ENCODE data around the gene CCPG1. TPM values are rescaled to one million over a fixed set of nuclear protein-coding genes. Genes with fewer than 3 reads are reported as not detected.

Gene CCPG1
- total RNA-seq, 1 donor from 2014 or later = 12.5 TPM

DNA sequence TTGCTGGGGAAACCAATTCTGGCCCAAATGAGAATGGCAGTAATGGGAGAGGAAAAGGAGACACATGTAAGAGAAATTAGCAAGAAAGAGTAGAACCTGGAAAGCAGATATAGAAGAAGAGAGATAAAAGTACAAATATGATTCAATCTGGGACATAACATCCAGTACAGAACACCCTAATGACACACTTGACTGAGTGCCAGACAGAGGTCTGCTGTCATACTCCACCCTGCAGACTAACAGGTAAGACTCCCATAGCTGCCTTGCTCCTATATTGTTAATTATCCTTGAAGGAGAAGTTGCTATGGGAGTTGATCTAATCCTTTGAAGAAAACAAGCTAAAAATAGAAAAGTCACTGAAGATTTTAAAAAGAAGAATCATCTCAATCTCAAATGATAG, 21.1 kb downstream of the CCPG1 start:
- Histone ChIP-seq H3K9ac (ENCODE audit: low read depth in 1 of 3, low read length in 3 of 3) (no peak overlapping the region), H3K27me3 (ENCODE audit: control insufficient read depth in 3 of 3, insufficient read depth in 3 of 3, low read length in 3 of 3) (no peaks in the 10 kb centered on the region), H3K4me1 (ENCODE audit: control insufficient read depth in 3 of 3, insufficient read depth in 3 of 3, low read length in 3 of 3) (peaks cover 0 to 4% (median 0%) of the 10 kb centered on the region in 3 donors), H3K9me3 (ENCODE audit: control insufficient read depth in 3 of 3, low read length in 3 of 3) (no peaks in the 10 kb centered on the region), H3K36me3 (ENCODE audit: control insufficient read depth in 3 of 3, insufficient read depth in 3 of 3, low read length in 3 of 3) (peaks cover 10 to 24% (median 11%) of the 10 kb centered on the region in 3 donors), H3K4me3 (ENCODE audit: low read length in 3 of 3) (no peak overlapping the region), H3K27ac (ENCODE audit: low read depth, low read length) (no peak overlapping the region)

DNA sequence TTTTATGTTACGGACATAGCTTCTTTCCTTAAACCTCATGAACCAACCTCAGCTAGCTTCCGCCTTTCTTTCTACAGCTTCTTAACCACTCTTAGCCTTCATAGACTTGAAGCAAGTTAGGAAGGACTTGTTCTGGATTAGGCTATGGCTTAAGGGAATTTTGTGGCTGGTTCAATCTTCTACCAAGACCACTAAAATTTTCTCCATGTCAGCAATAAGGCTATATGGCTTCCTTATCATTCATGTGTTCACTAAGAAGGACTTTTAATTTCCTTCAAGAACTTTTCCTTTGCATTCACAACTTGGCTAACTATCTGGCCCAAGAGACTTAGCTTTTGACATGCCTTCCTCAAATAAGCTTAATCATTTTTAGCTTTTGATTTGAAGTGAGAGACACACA, 24.5 kb downstream of the CCPG1 start:
- H3K4me1 ChIP-seq (ENCODE audit: control insufficient read depth in 3 of 3, insufficient read depth in 3 of 3, low read length in 3 of 3) = peaks cover 0 to 3% (median 0%) of the 10 kb centered on the region in 3 donors
- no peak overlapping the region for H3K27ac ChIP-seq (ENCODE audit: low read depth, low read length)
- H3K9ac ChIP-seq (ENCODE audit: low read depth in 1 of 3, low read length in 3 of 3) = no peak overlapping the region
- peaks cover 13 to 29% (median 19%) of the 10 kb centered on the region in 3 donors for H3K36me3 ChIP-seq (ENCODE audit: control insufficient read depth in 3 of 3, insufficient read depth in 3 of 3, low read length in 3 of 3)
- no peak overlapping the region for H3K4me3 ChIP-seq (ENCODE audit: low read length in 3 of 3)
- H3K9me3 ChIP-seq (ENCODE audit: control insufficient read depth in 3 of 3, low read length in 3 of 3) = no peaks in the 10 kb centered on the region
- no peaks in the 10 kb centered on the region for H3K27me3 ChIP-seq (ENCODE audit: control insufficient read depth in 3 of 3, insufficient read depth in 3 of 3, low read length in 3 of 3)

DNA sequence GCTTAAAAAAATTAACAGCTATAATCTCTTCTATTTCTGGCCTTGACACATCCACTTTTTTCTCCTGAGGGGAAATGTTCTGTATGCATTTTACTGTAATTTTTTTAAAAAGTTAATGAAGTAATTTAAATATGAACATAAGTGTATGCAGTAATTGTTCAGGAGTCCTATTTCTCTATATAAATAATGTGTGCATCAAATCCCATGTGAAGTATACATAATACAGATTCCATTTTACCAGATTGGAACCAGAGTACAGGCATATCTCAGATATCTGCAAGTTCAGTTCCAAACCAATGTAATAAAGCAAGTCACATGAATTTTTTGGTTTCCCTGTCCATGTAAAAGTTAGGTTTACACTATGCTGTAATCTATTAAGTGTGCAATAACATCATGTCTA, 26.6 kb downstream of the CCPG1 start:
- Histone ChIP-seq H3K27me3 (ENCODE audit: control insufficient read depth in 3 of 3, insufficient read depth in 3 of 3, low read length in 3 of 3) (no peaks in the 10 kb centered on the region), H3K36me3 (ENCODE audit: control insufficient read depth in 3 of 3, insufficient read depth in 3 of 3, low read length in 3 of 3) (peaks cover 16 to 30% (median 30%) of the 10 kb centered on the region in 3 donors), H3K27ac (ENCODE audit: low read depth, low read length) (no peak overlapping the region), H3K4me1 (ENCODE audit: control insufficient read depth in 3 of 3, insufficient read depth in 3 of 3, low read length in 3 of 3) (no peaks in the 10 kb centered on the region), H3K9ac (ENCODE audit: low read depth in 1 of 3, low read length in 3 of 3) (no peak overlapping the region), H3K4me3 (ENCODE audit: low read length in 3 of 3) (no peak overlapping the region), H3K9me3 (ENCODE audit: control insufficient read depth in 3 of 3, low read length in 3 of 3) (no peaks in the 10 kb centered on the region)

DNA sequence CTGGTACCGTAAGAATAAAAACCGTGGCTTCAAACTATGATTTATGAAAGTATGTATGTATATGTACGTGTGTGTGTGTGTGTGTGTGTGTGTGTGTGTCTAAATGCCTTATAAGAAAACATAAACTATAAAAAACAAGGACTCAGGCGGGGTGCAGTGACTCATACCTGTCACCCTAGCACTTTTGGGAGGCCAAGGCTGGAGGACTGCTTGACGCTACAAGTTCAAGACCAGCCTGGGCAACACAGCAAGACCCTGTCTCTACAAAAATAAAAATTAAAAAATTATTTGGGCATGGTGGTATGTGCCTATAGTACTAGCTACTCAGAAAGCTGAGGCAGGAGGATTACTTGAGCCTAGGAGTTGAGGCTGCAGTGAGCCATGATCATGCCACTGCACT, 29.1 kb downstream of the CCPG1 start:
- H3K4me3 ChIP-seq (ENCODE audit: low read length in 3 of 3) = no peak overlapping the region
- no peaks in the 10 kb centered on the region for H3K27me3 ChIP-seq (ENCODE audit: control insufficient read depth in 3 of 3, insufficient read depth in 3 of 3, low read length in 3 of 3)
- peaks cover 13 to 40% (median 36%) of the 10 kb centered on the region in 3 donors for H3K36me3 ChIP-seq (ENCODE audit: control insufficient read depth in 3 of 3, insufficient read depth in 3 of 3, low read length in 3 of 3)
- no peak overlapping the region for H3K9ac ChIP-seq (ENCODE audit: low read depth in 1 of 3, low read length in 3 of 3)
- H3K9me3 ChIP-seq (ENCODE audit: control insufficient read depth in 3 of 3, low read length in 3 of 3) = no peaks in the 10 kb centered on the region
- no peak overlapping the region for H3K27ac ChIP-seq (ENCODE audit: low read depth, low read length)
- no peaks in the 10 kb centered on the region for H3K4me1 ChIP-seq (ENCODE audit: control insufficient read depth in 3 of 3, insufficient read depth in 3 of 3, low read length in 3 of 3)

DNA sequence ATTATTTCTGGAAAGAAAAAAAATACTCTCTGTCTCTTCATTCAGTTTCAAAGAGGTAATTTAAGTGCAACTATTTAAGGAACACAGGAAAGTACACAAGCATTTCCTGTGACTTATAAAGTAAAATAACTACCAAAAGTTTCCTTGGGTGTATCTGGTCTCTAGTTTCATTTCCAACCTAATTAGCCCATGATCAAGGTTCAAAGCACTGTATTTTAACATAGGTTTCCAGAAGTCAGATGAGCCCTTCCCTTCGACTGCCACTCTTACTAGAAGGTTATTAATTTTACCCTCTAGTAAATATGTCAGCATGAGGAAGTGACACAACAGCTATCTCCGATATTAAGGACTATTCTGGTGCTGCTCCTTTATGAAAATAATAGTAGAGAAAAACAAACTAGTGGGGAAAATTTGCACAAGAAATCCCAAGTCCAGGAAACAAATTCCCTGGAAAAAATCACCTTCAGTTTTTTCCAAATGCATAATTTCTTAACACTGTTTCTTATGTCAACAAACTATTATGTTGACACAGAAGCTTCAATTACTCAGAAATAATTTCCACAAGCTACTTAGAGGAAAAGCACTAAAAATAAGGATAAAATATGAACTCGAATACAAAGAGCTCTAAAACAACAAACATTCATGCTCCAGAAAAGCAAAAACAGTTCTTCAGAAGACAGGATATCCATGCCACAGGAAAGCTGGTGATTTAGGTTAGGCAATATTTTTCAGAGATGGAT, 35.3 kb downstream of the CCPG1 start:
- Histone ChIP-seq H3K4me1 (ENCODE audit: control insufficient read depth in 3 of 3, insufficient read depth in 3 of 3, low read length in 3 of 3) (peaks cover 0 to 5% (median 3%) of the 10 kb centered on the region in 3 donors), H3K9ac (ENCODE audit: low read depth in 1 of 3, low read length in 3 of 3) (peak overlapping the region in 1 of 3 donors; percentile 68), H3K4me3 (ENCODE audit: low read length in 3 of 3) (no peak overlapping the region), H3K27me3 (ENCODE audit: control insufficient read depth in 3 of 3, insufficient read depth in 3 of 3, low read length in 3 of 3) (no peaks in the 10 kb centered on the region), H3K27ac (ENCODE audit: low read depth, low read length) (peak overlapping the region; percentile 37), H3K9me3 (ENCODE audit: control insufficient read depth in 3 of 3, low read length in 3 of 3) (no peaks in the 10 kb centered on the region), H3K36me3 (ENCODE audit: control insufficient read depth in 3 of 3, insufficient read depth in 3 of 3, low read length in 3 of 3) (peaks cover 0 to 48% (median 35%) of the 10 kb centered on the region in 3 donors)

DNA sequence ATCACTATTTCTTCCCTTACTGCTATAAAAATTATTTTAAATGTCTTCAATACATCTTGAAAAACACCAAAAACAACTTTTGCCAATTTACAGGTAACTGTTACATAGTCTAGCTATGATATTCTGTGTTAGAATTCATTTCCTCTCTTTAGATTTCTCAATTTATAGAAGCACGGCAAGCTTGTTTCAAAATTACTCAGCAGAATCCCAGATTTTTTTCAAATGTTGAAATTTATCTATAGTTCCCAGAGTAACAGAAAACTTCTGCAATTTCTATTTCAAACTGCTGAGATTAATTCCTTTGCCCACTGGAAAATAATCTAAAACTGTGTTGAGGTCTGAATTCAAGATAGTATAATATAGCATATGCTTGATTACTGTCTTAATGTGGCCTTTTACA, 41.2 kb downstream of the CCPG1 start:
- no peak overlapping the region for H3K9ac ChIP-seq (ENCODE audit: low read depth in 1 of 3, low read length in 3 of 3)
- H3K27me3 ChIP-seq (ENCODE audit: control insufficient read depth in 3 of 3, insufficient read depth in 3 of 3, low read length in 3 of 3) = no peaks in the 10 kb centered on the region
- no peak overlapping the region for H3K27ac ChIP-seq (ENCODE audit: low read depth, low read length)
- H3K4me3 ChIP-seq (ENCODE audit: low read length in 3 of 3) = no peak overlapping the region
- H3K36me3 ChIP-seq (ENCODE audit: control insufficient read depth in 3 of 3, insufficient read depth in 3 of 3, low read length in 3 of 3) = peaks cover 0 to 37% (median 22%) of the 10 kb centered on the region in 3 donors
- H3K9me3 ChIP-seq (ENCODE audit: control insufficient read depth in 3 of 3, low read length in 3 of 3) = no peaks in the 10 kb centered on the region
- H3K4me1 ChIP-seq (ENCODE audit: control insufficient read depth in 3 of 3, insufficient read depth in 3 of 3, low read length in 3 of 3) = no peaks in the 10 kb centered on the region

DNA sequence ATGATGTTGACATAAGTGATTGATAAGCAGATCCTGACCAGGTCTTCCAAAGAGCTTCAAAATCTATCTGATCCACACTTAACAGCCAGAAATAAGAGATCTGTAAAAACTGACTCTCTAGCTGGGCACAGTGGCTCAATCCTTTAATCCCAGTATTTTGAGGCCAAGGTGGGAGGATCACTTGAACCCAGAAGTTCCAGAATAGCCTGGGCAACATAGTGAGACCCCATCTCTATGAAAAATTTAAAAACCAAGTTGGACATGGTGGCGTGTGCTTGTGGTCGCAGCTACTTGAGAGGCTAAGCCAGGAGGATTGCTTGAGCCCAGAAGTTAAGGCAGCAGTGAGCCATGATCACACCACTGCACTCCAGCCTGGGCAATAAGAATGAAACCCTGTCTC, 45.5 kb downstream of the CCPG1 start:
- H3K36me3 ChIP-seq (ENCODE audit: control insufficient read depth in 3 of 3, insufficient read depth in 3 of 3, low read length in 3 of 3) = peaks cover 0 to 31% (median 14%) of the 10 kb centered on the region in 3 donors
- no peaks in the 10 kb centered on the region for H3K4me1 ChIP-seq (ENCODE audit: control insufficient read depth in 3 of 3, insufficient read depth in 3 of 3, low read length in 3 of 3)
- no peak overlapping the region for H3K27ac ChIP-seq (ENCODE audit: low read depth, low read length)
- H3K4me3 ChIP-seq (ENCODE audit: low read length in 3 of 3) = no peak overlapping the region
- H3K27me3 ChIP-seq (ENCODE audit: control insufficient read depth in 3 of 3, insufficient read depth in 3 of 3, low read length in 3 of 3) = no peaks in the 10 kb centered on the region
- H3K9me3 ChIP-seq (ENCODE audit: control insufficient read depth in 3 of 3, low read length in 3 of 3) = no peaks in the 10 kb centered on the region
- no peak overlapping the region for H3K9ac ChIP-seq (ENCODE audit: low read depth in 1 of 3, low read length in 3 of 3)

DNA sequence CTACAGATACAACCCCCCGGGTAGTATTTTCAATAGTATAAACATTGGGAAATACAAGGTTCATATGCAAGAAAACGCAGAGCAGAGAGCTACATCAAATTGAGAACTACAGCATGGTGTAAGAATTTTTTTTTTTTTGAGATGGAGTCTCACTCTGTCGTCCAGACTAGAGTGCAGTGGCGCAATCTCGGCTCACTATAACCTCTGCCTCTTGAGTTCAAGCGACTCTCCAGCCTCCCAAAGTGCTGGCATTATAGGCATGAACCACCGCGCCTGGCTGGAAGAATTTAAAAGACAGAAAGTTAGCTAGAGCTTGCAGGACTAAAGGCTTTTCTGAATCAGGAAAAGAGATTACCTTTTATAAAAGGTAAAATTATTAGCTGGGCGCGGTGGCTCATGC, 47.1 kb downstream of the CCPG1 start:
- Histone ChIP-seq H3K36me3 (ENCODE audit: control insufficient read depth in 3 of 3, insufficient read depth in 3 of 3, low read length in 3 of 3) (peaks cover 0 to 35% (median 24%) of the 10 kb centered on the region in 3 donors), H3K27ac (ENCODE audit: low read depth, low read length) (no peak overlapping the region), H3K27me3 (ENCODE audit: control insufficient read depth in 3 of 3, insufficient read depth in 3 of 3, low read length in 3 of 3) (no peaks in the 10 kb centered on the region), H3K4me3 (ENCODE audit: low read length in 3 of 3) (no peak overlapping the region), H3K4me1 (ENCODE audit: control insufficient read depth in 3 of 3, insufficient read depth in 3 of 3, low read length in 3 of 3) (no peaks in the 10 kb centered on the region), H3K9me3 (ENCODE audit: control insufficient read depth in 3 of 3, low read length in 3 of 3) (no peaks in the 10 kb centered on the region), H3K9ac (ENCODE audit: low read depth in 1 of 3, low read length in 3 of 3) (no peak overlapping the region)

DNA sequence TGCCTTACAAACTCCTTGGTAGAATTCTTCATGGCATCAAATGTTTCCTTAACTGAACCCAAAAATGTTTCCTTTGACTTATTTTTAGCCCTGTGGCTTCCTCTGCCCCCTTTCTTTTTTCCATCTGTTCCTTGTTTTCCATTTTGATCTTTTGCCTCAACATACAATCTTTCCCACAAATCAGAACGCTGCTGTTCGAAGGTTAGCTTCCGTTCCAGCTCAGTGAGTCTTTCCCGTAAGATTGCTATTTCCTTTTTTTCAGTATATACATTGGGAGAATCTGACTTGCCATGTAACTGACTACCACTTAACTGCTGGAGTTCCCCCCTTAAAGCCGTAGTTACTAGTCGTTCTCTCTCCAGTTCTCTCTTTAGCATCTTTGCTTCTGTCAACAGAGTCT, 47.9 kb downstream of the CCPG1 start:
- Histone ChIP-seq H3K27ac (ENCODE audit: low read depth, low read length) (no peak overlapping the region), H3K4me1 (ENCODE audit: control insufficient read depth in 3 of 3, insufficient read depth in 3 of 3, low read length in 3 of 3) (no peaks in the 10 kb centered on the region), H3K9me3 (ENCODE audit: control insufficient read depth in 3 of 3, low read length in 3 of 3) (no peaks in the 10 kb centered on the region), H3K9ac (ENCODE audit: low read depth in 1 of 3, low read length in 3 of 3) (no peak overlapping the region), H3K4me3 (ENCODE audit: low read length in 3 of 3) (no peak overlapping the region), H3K27me3 (ENCODE audit: control insufficient read depth in 3 of 3, insufficient read depth in 3 of 3, low read length in 3 of 3) (no peaks in the 10 kb centered on the region), H3K36me3 (ENCODE audit: control insufficient read depth in 3 of 3, insufficient read depth in 3 of 3, low read length in 3 of 3) (peaks cover 0 to 35% (median 29%) of the 10 kb centered on the region in 3 donors)

DNA sequence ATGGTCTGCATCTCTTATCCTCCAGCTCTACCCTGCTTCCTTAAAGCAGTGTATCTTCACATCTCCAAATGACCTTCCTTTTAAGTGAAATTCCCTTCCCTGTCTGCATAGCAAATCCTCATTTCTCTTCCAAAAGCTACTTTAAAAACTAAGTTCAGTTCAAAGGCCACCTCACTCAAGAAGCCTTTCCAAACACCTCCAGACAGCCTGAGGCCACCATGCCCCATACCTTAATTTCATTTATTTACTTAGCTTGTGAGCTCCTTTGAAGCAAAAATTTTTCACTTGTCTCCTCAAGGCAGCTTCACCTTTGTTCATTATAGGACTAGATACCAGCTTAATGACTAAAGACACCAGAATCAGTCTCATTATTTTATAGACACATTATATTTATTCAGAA, 49.7 kb downstream of the CCPG1 start:
- Histone ChIP-seq H3K27ac (ENCODE audit: low read depth, low read length) (no peak overlapping the region), H3K4me1 (ENCODE audit: control insufficient read depth in 3 of 3, insufficient read depth in 3 of 3, low read length in 3 of 3) (no peaks in the 10 kb centered on the region), H3K4me3 (ENCODE audit: low read length in 3 of 3) (no peak overlapping the region), H3K9me3 (ENCODE audit: control insufficient read depth in 3 of 3, low read length in 3 of 3) (no peaks in the 10 kb centered on the region), H3K27me3 (ENCODE audit: control insufficient read depth in 3 of 3, insufficient read depth in 3 of 3, low read length in 3 of 3) (no peaks in the 10 kb centered on the region), H3K9ac (ENCODE audit: low read depth in 1 of 3, low read length in 3 of 3) (no peak overlapping the region), H3K36me3 (ENCODE audit: control insufficient read depth in 3 of 3, insufficient read depth in 3 of 3, low read length in 3 of 3) (peaks cover 0 to 31% (median 22%) of the 10 kb centered on the region in 3 donors)
